ENCODE measurements around the gene SMAD5.

Gene SMAD5

DNA sequence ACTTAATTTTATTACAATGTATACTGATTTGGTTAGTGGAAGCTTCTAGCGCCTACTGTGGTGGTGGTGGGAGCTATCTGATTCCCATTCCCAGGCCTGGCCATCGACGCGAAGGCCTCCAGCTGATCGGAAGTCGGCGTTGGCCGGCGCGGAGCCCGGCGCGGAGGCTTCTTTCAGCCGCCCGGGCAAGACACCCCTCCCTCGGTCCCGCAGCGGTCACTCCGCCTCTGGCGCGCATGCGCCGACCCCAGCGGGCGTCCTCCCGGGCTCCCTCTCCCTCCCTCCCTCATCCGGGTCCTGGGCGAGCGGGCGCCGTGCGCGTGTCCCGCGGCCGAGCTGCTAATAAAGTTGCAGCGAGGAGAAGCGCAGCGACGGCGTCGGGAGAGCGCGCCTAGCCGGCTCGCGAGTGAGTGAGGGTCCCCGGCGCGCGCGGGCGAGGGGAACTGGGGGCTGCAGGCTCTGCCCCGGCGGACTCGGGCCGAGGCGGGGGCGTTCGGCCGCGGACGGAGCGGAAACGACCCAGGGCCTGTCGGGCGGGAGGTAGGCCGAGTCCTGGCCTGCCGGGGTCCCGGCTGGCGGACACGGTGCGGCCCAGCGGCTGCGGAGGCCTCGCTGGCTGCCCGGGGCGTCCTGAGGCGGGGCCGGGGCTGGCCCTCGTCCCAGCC is at the start of gene SMAD5:
Gene SMAD5 (plus strand): TSS at position 289 of the 665 bp plus-strand sequence. CDS start 20,916 bp downstream, outside the sequence.
- Mint-ChIP-seq H3K27me3 (peaks cover 22% of the 10 kb centered on the region), H3K4me1 (ENCODE audit: low read depth) (peaks cover 25% of the 10 kb centered on the region), H3K36me3 (ENCODE audit: low read depth) (peaks cover 6% of the 10 kb centered on the region), H3K27ac (peak within 1 kb of the TSS; percentile 91), H3K4me3 (peak within 1 kb of the TSS; percentile 95), H3K9me3 (no peaks in the 10 kb centered on the region)
- intact Hi-C loops (cut with micrococcal nuclease): no loop called here

DNA sequence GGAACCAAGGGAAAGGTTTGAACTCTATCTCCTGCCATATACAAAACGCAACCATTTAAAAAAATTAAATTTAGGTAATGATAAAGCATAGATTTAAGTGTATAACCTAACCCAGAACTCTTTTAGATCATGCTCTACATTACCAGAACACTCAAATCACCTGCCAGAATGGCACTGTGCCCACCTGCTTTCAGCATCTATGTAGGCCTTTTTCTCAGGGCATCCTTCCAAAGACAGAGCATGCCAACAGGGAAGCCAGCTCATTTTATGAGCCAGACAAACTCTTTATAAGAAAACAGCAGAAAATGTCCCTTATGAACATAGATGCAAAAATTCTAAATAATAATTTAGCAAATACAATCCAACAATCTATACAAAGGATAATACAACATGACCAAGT is 47.9 kb upstream of the SMAD5 start:
- peaks cover 22% of the 10 kb centered on the region for H3K27me3 Mint-ChIP-seq
- peaks cover 12% of the 10 kb centered on the region for H3K4me1 Mint-ChIP-seq (ENCODE audit: low read depth)
- no peaks in the 10 kb centered on the region for H3K36me3 Mint-ChIP-seq (ENCODE audit: low read depth)
- intact Hi-C loops (cut with micrococcal nuclease): loop anchor here (5.0 to 10.0 kb wide), 2 partner anchors 130 to 197 kb away; no protein-coding TSS in a partner anchor
- H3K9me3 Mint-ChIP-seq: no peaks in the 10 kb centered on the region
- no peak overlapping the region for H3K27ac Mint-ChIP-seq
- H3K4me3 Mint-ChIP-seq: no peak overlapping the region

GRCh38 chr5:136086783-136087566 is 45.7 kb upstream of the SMAD5 start:
- Mint-ChIP-seq H3K9me3 (no peaks in the 10 kb centered on the region), H3K4me3 (no peak overlapping the region), H3K27ac (no peak overlapping the region), H3K4me1 (ENCODE audit: low read depth) (no peaks in the 10 kb centered on the region), H3K27me3 (peaks cover 14% of the 10 kb centered on the region), H3K36me3 (ENCODE audit: low read depth) (no peaks in the 10 kb centered on the region)
- intact Hi-C loops (cut with micrococcal nuclease): loop anchor here (10.0 kb wide), 1 partner anchor 128 kb away; no protein-coding TSS in a partner anchor

- no peak overlapping the region for H3K4me3 Mint-ChIP-seq
- peaks cover 14% of the 10 kb centered on the region for H3K27me3 Mint-ChIP-seq
- intact Hi-C loops (cut with micrococcal nuclease): loop anchor here (10.0 kb wide), 1 partner anchor 127 kb away; no protein-coding TSS in a partner anchor
- H3K4me1 Mint-ChIP-seq (ENCODE audit: low read depth): no peaks in the 10 kb centered on the region
- no peaks in the 10 kb centered on the region for H3K36me3 Mint-ChIP-seq (ENCODE audit: low read depth)
- no peaks in the 10 kb centered on the region for H3K9me3 Mint-ChIP-seq
- H3K27ac Mint-ChIP-seq: no peak overlapping the region
Observed at GRCh38 chr5:136087961-136088871, 44.4 kb upstream of the SMAD5 start.

GRCh38 chr5:136089791-136090190 is 42.9 kb upstream of the SMAD5 start:
- Mint-ChIP-seq H3K27me3 (peaks cover 14% of the 10 kb centered on the region), H3K9me3 (no peaks in the 10 kb centered on the region), H3K27ac (no peak overlapping the region), H3K4me3 (no peak overlapping the region), H3K36me3 (ENCODE audit: low read depth) (no peaks in the 10 kb centered on the region), H3K4me1 (ENCODE audit: low read depth) (no peaks in the 10 kb centered on the region)
- intact Hi-C loops (cut with micrococcal nuclease): loop anchor here (10.0 kb wide), 1 partner anchor 125 kb away; no protein-coding TSS in a partner anchor

DNA sequence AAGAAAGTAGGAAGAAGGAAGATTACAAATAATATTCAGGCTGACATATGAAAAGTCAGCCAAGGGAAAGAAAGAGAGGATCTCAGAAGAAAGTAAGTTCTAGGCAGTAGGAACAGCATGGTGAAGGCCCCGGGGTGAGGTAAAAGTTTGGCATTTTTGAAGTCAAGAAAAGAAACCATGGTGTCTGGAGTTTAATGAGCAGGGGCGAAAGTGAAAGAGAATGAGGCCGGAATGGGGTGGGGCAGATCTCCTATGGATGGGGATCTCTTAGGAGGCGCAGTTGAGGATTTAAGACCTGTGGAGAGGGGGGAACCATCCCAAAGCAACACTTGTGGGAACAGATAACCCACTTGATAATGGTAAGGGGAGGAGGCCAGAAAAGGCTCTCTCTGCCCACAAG is 42.3 kb upstream of the SMAD5 start:
- Mint-ChIP-seq H3K4me1 (ENCODE audit: low read depth) (no peaks in the 10 kb centered on the region), H3K9me3 (no peaks in the 10 kb centered on the region), H3K27ac (no peak overlapping the region), H3K36me3 (ENCODE audit: low read depth) (no peaks in the 10 kb centered on the region), H3K27me3 (peaks cover 15% of the 10 kb centered on the region), H3K4me3 (no peak overlapping the region)
- intact Hi-C loops (cut with micrococcal nuclease): no loop called here

DNA sequence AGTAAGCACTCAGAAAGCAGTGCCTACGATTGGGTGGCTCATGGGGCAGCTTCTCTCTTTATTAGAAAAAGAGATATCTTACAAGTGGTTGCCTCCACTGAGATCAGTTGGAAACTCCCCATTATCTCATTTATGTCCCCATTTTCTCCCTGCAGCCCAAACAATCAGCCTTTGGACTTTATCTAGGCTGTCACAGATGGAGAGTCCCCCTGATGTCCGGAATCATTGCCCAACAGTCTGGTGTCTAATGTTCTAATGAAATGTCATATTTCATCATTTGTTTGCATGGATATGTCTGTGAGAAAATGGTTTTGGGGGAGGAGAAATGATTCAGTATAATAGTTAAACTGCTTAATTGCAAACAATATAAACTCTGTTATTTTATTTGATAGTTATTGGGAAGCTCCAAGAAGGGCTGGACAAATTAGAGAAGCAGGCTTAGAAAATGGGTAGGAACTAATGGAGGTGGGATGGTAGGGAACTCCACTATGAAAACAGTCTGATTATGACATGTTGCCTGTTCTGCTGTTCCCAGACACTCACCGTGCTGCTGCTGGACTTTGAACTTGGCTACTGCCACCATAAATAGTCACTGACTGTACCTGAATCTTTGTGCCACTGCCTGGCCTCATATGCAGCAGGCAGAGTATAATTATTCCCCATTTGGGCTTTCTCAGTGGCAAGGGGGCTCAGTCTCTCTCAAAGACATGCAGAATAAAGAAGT is 38.3 kb upstream of the SMAD5 start:
- Mint-ChIP-seq H3K4me3 (no peak overlapping the region), H3K4me1 (ENCODE audit: low read depth) (peaks cover 5% of the 10 kb centered on the region), H3K27ac (no peak overlapping the region), H3K27me3 (peaks cover 26% of the 10 kb centered on the region), H3K9me3 (no peaks in the 10 kb centered on the region), H3K36me3 (ENCODE audit: low read depth) (no peaks in the 10 kb centered on the region)
- intact Hi-C loops (cut with micrococcal nuclease): no loop called here

- Mint-ChIP-seq H3K4me1 (ENCODE audit: low read depth) (peaks cover 5% of the 10 kb centered on the region), H3K27me3 (peaks cover 28% of the 10 kb centered on the region), H3K27ac (no peak overlapping the region), H3K4me3 (no peak overlapping the region), H3K36me3 (ENCODE audit: low read depth) (no peaks in the 10 kb centered on the region), H3K9me3 (no peaks in the 10 kb centered on the region)
- intact Hi-C loops (cut with micrococcal nuclease): no loop called here
Observed at GRCh38 chr5:136094913-136095641, 37.6 kb upstream of the SMAD5 start.

DNA sequence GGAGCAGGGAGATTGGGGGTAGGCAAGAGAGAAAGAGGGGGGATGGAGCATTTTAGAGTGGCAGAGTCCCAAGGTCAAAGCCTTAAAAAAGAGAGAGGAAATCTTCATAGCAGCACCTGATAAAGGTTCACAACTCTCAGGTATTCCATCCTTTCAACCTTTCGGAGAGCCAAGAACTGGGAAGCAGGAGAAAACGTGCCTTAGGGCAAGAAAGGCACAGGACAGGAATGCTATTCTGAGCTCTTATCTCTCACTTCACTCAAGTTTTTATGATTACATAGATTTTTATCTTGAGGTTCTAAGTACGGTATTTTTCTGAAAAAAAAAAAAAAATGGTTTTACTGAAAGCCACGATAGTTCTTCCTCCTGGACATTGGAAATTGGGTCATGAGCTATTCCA is 34.5 kb upstream of the SMAD5 start:
- Mint-ChIP-seq H3K27me3 (peaks cover 23% of the 10 kb centered on the region), H3K9me3 (no peaks in the 10 kb centered on the region), H3K36me3 (ENCODE audit: low read depth) (no peaks in the 10 kb centered on the region), H3K27ac (no peak overlapping the region), H3K4me3 (no peak overlapping the region), H3K4me1 (ENCODE audit: low read depth) (peaks cover 5% of the 10 kb centered on the region)
- intact Hi-C loops (cut with micrococcal nuclease): no loop called here

GRCh38 chr5:136099870-136100269 is 32.8 kb upstream of the SMAD5 start:
- intact Hi-C loops (cut with micrococcal nuclease): no loop called here
- no peak overlapping the region for H3K27ac Mint-ChIP-seq
- no peaks in the 10 kb centered on the region for H3K36me3 Mint-ChIP-seq (ENCODE audit: low read depth)
- peaks cover 21% of the 10 kb centered on the region for H3K27me3 Mint-ChIP-seq
- H3K4me3 Mint-ChIP-seq: no peak overlapping the region
- H3K4me1 Mint-ChIP-seq (ENCODE audit: low read depth): peaks cover 5% of the 10 kb centered on the region
- H3K9me3 Mint-ChIP-seq: no peaks in the 10 kb centered on the region

- Mint-ChIP-seq H3K9me3 (no peaks in the 10 kb centered on the region), H3K4me3 (no peak overlapping the region), H3K27me3 (peaks cover 15% of the 10 kb centered on the region), H3K27ac (no peak overlapping the region), H3K4me1 (ENCODE audit: low read depth) (peaks cover 5% of the 10 kb centered on the region), H3K36me3 (ENCODE audit: low read depth) (no peaks in the 10 kb centered on the region)
- intact Hi-C loops (cut with micrococcal nuclease): no loop called here
Observed at GRCh38 chr5:136101884-136102283, 30.8 kb upstream of the SMAD5 start.

DNA sequence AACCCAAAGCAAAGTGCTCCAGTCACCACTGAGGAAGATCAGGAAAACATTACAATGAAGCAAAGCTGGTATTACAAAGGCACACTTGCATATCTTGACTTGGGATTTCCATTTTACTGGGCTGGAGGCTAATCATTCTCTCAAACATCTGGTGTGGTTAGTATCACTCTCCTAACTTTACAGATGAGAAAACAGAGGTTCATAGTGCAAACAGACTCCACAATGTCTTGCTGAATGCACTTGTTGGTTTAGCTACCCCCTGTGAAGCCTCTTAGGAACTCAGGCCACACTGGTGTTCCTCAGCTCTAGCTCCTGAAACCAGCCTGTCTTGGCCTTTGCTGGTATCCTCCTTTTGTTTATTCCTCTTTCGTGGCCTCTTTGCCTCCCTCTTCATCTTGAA is 29.5 kb upstream of the SMAD5 start:
- Mint-ChIP-seq H3K9me3 (no peaks in the 10 kb centered on the region), H3K27ac (no peak overlapping the region), H3K4me3 (no peak overlapping the region), H3K27me3 (peaks cover 9% of the 10 kb centered on the region), H3K4me1 (ENCODE audit: low read depth) (peaks cover 5% of the 10 kb centered on the region), H3K36me3 (ENCODE audit: low read depth) (no peaks in the 10 kb centered on the region)
- intact Hi-C loops (cut with micrococcal nuclease): no loop called here
